H9 (cell line): ENCODE measurements around the gene GANAB. TPM values are rescaled to one million over a fixed set of nuclear protein-coding genes. Genes with fewer than 3 reads are reported as not detected.

ENCODE experiments used
- DNase-seq: peaks from one replicate; pipeline ENCODE4 v3.0.0-alpha.2; 2017
- H2AFZ ChIP-seq: one replicate; pipeline ENCODE4 v1.6.1; 2013; ENCODE audit warnings: mild to moderate bottlenecking, low read length, control low read depth, moderate library complexity
- H2AK5ac ChIP-seq: 2 replicates; pipeline ENCODE4 v1.6.1; 2013; ENCODE audit warnings: low read length, control low read depth, mixed read lengths; ENCODE audit not compliant: insufficient read length
- H2BK120ac ChIP-seq: one replicate; pipeline ENCODE4 v1.6.1; 2013; ENCODE audit warnings: low read depth, mild to moderate bottlenecking, low read length, control low read depth, inconsistent platforms; ENCODE audit not compliant: poor library complexity, severe bottlenecking
- H2BK12ac ChIP-seq: 2 replicates; pipeline ENCODE4 v1.6.1; 2013; ENCODE audit warnings: low read length, control low read depth, mixed read lengths, low read depth; ENCODE audit not compliant: insufficient read length
- H2BK15ac ChIP-seq: 2 replicates; pipeline ENCODE4 v1.6.1; 2013; ENCODE audit warnings: low read depth, low read length, control low read depth
- H2BK20ac ChIP-seq: one replicate; pipeline ENCODE4 v1.6.1; 2013; ENCODE audit warnings: low read depth, mild to moderate bottlenecking, low read length, control low read depth, inconsistent platforms; ENCODE audit not compliant: poor library complexity, severe bottlenecking
- H2BK5ac ChIP-seq: 2 replicates; pipeline ENCODE4 v1.6.1; 2013; ENCODE audit warnings: low read length, control low read depth, mixed read lengths; ENCODE audit not compliant: insufficient read length
- H3K14ac ChIP-seq: 2 replicates; pipeline ENCODE4 v1.6.1; 2013; ENCODE audit warnings: low read length, control low read depth; ENCODE audit not compliant: insufficient read depth
- H3K18ac ChIP-seq: 2 replicates; pipeline ENCODE4 v1.6.1; 2013; ENCODE audit warnings: low read depth, mild to moderate bottlenecking, mixed read lengths, low read length, control low read depth; ENCODE audit not compliant: insufficient read length
- H3K23ac ChIP-seq: 2 replicates; pipeline ENCODE4 v1.6.1; 2013; ENCODE audit warnings: low read length, control low read depth, mixed read lengths, low read depth; ENCODE audit not compliant: insufficient read length
- H3K23me2 ChIP-seq: 2 replicates; pipeline ENCODE4 v1.6.1; 2013; ENCODE audit warnings: low read depth, mild to moderate bottlenecking, mixed read lengths, low read length, control low read depth; ENCODE audit not compliant: insufficient read length, poor library complexity, severe bottlenecking
- H3K27ac ChIP-seq: 2 replicates; pipeline ENCODE4 v1.5.1; 2013; ENCODE audit warnings: low read length, control low read depth, mixed read lengths, low read depth; ENCODE audit not compliant: insufficient read length
- H3K27me3 ChIP-seq: 2 replicates; pipeline ENCODE4 v1.6.1; 2013; ENCODE audit warnings: low read length, control low read depth, inconsistent platforms; ENCODE audit not compliant: insufficient read depth
- H3K4ac ChIP-seq: 2 replicates; pipeline ENCODE4 v1.6.1; 2013; ENCODE audit warnings: low read depth, mild to moderate bottlenecking, control low read depth, inconsistent platforms, low read length, moderate library complexity
- H3K4me1 ChIP-seq: 2 replicates; pipeline ENCODE4 v1.6.1; 2013; ENCODE audit warnings: low read length, control low read depth, inconsistent platforms; ENCODE audit not compliant: insufficient read depth
- H3K4me2 ChIP-seq: 2 replicates; pipeline ENCODE4 v1.6.1; 2013; ENCODE audit warnings: low read length, control low read depth, mixed read lengths; ENCODE audit not compliant: insufficient read length, insufficient read depth
- H3K56ac ChIP-seq: 2 replicates; pipeline ENCODE4 v1.6.1; 2013; ENCODE audit warnings: low read depth, mild to moderate bottlenecking, mixed read lengths, low read length, control low read depth; ENCODE audit not compliant: insufficient read length
- H3K79me1 ChIP-seq: 2 replicates; pipeline ENCODE4 v1.6.1; 2013; ENCODE audit warnings: low read depth, mild to moderate bottlenecking, moderate library complexity, low read length, control low read depth, inconsistent platforms; ENCODE audit not compliant: insufficient read depth, poor library complexity, severe bottlenecking
- H3K79me2 ChIP-seq: 2 replicates; pipeline ENCODE4 v1.6.1; 2013; ENCODE audit warnings: low read length, control low read depth, inconsistent platforms; ENCODE audit not compliant: insufficient read depth
- H3K9ac ChIP-seq: 2 replicates; pipeline ENCODE4 v1.6.1; 2013; ENCODE audit warnings: low read length, control low read depth, mixed read lengths; ENCODE audit not compliant: insufficient read length; ENCODE audit errors: extremely low read depth
- H3K9me3 ChIP-seq: one replicate; pipeline ENCODE4 v1.6.1; 2013; ENCODE audit warnings: low read depth, low read length, inconsistent platforms; ENCODE audit not compliant: control insufficient read depth
- H3T11ph ChIP-seq: one replicate; pipeline ENCODE4 v1.6.1; 2013; ENCODE audit warnings: mild to moderate bottlenecking, low read length, control low read depth, inconsistent platforms
- H4K20me1 ChIP-seq: one replicate; pipeline ENCODE4 v1.6.1; 2013; ENCODE audit not compliant: control insufficient read depth, insufficient read length, insufficient read depth
- H4K5ac ChIP-seq: 2 replicates; pipeline ENCODE4 v1.6.1; 2013; ENCODE audit warnings: low read depth, mild to moderate bottlenecking, mixed read lengths, low read length, control low read depth; ENCODE audit not compliant: insufficient read length
- H4K8ac ChIP-seq: replicated peaks from 2 replicates; pipeline ENCODE4 v1.6.1; 2013; ENCODE audit warnings: low read length, control low read depth, mixed read lengths, low read depth; ENCODE audit not compliant: insufficient read length
- H4K91ac ChIP-seq: 2 replicates; pipeline ENCODE4 v1.6.1; 2013; ENCODE audit warnings: low read depth, mild to moderate bottlenecking, moderate library complexity, mixed read lengths, low read length, control low read depth; ENCODE audit not compliant: insufficient read length
- H3K27ac Mint-ChIP-seq, 3 experiments: 2 replicates in 2 of 3; 3 replicates in 1 of 3; pipeline ENCODE4 v1.8.0; 2020 to 2021; ENCODE audit warnings: mixed read lengths in 3 of 3, mild to moderate bottlenecking in 1 of 3, moderate library complexity in 1 of 3
- H3K27me3 Mint-ChIP-seq: 2 replicates; pipeline ENCODE4 v1.8.0; 2021; ENCODE audit warnings: low read depth, mild to moderate bottlenecking, moderate library complexity, mixed read lengths
- H3K36me3 Mint-ChIP-seq, 3 experiments: 2 replicates in 2 of 3; 3 replicates in 1 of 3; pipeline ENCODE4 v1.8.0; 2020 to 2021; ENCODE audit warnings: low read depth in 3 of 3, mixed read lengths in 3 of 3; ENCODE audit not compliant: insufficient read depth in 1 of 3
- H3K4me1 Mint-ChIP-seq, 2 experiments: 2 replicates each; pipeline ENCODE4 v1.8.0; 2020; ENCODE audit warnings: mixed read lengths in 2 of 2
- H3K4me3 Mint-ChIP-seq, 2 experiments: 2 replicates in 1 of 2; 3 replicates in 1 of 2; pipeline ENCODE4 v1.8.0; 2020 to 2021; ENCODE audit warnings: mild to moderate bottlenecking in 2 of 2, mixed read lengths in 2 of 2, moderate library complexity in 1 of 2
- H3K9me3 Mint-ChIP-seq, 2 experiments: 2 replicates in 1 of 2; 3 replicates in 1 of 2; pipeline ENCODE4 v1.8.0; 2020; ENCODE audit warnings: mild to moderate bottlenecking in 2 of 2, mixed read lengths in 2 of 2, moderate library complexity in 1 of 2
- WGBS: extraction: QIAGEN DNeasy Blood & Tissue Kit; methylation state at CpG from one replicate; pipeline ENCODE4 v1.1.7; 2013; ENCODE audit warnings: missing lambda C conversion rate, low lambda C conversion rate, mixed read lengths; ENCODE audit not compliant: insufficient read length; ENCODE audit errors: extremely low coverage; 5-methylcytosine and 5-hydroxymethylcytosine counted together
- total RNA-seq: library from RNA; stranded (reverse); gene quantifications from 2 replicates; pipeline ENCODE4 v1.2.1, GENCODE V29; 2021
- TF ChIP-seq, protein P1 (sequence below): fragments of 200-600 bp; sonication (generic); conservative IDR thresholded peaks from 3 replicates; pipeline ENCODE4 v1.8.0; 2021; ENCODE audit warnings: antibody characterized with exemption, mild to moderate bottlenecking

The GANAB gene
- total RNA-seq, 1 experiment from 2014 or later: 387 TPM

DNA sequence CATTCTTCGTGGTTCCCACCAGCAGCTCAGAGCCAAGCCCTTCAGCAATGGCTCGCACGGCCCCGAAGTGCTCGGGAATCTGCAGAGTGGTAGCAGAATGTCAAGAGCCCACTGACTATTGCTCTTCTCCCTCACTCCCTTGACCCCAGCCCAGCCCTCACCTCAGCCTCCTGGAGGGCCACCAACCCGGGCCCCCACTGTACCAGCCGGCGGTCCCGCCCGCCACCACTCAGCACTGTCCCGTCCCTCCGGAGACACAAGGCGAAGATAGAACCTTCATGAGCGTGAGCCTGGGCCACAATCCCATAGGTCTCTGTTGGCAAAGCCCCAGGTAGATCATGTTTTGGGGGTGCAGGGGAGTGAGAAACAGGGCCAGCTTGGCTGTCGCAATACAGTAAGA, 40.5 kb downstream of the GANAB start:
- H3K27ac Mint-ChIP-seq: peak overlapping the region in 1 of 3 experiments; percentile 35; a peak in 1 of 7 replicates
- no peak overlapping the region for H2BK20ac ChIP-seq
- no peak overlapping the region for H3K4me3 Mint-ChIP-seq

More for the DNA sequence above, 40.5 kb downstream of the GANAB start:
- Histone ChIP-seq H3K9me3 (no peaks in the 10 kb centered on the region), H2BK5ac (no peak overlapping the region), H4K20me1 (peaks cover 2% of the 10 kb centered on the region), H4K5ac (no peak overlapping the region), H3K23ac (no peak overlapping the region), H4K8ac (no peak overlapping the region), H4K91ac (no peak overlapping the region), H2BK15ac (no peak overlapping the region), H3K79me1 (no peaks in the 10 kb centered on the region), H3K27me3 (peaks cover 12% of the 10 kb centered on the region; the same call in 1 of the 2 replicates), H3K4me2 (no peak overlapping the region), H2AFZ (no peak overlapping the region), H3K14ac (no peak overlapping the region; the same call in 1 of the 2 replicates), H2BK120ac (no peak overlapping the region), H2AK5ac (no peak overlapping the region), H3K27ac (no peak overlapping the region), H3K18ac (no peak overlapping the region), H3K56ac (no peak overlapping the region), H2BK12ac (no peak overlapping the region), H3T11ph (no peak overlapping the region), H3K23me2 (peaks cover 4% of the 10 kb centered on the region), H3K4ac (no peak overlapping the region), H3K4me1 (0 out of 2 replicates have a peak, but pooled peaks cover 2% of the 10 kb centered on the region), H3K79me2 (no peaks in the 10 kb centered on the region), H3K9ac (no peak overlapping the region)
- WGBS: no CpG with 5 or more reads among the region's 15 CpGs
- TF ChIP-seq, protein P1, sequence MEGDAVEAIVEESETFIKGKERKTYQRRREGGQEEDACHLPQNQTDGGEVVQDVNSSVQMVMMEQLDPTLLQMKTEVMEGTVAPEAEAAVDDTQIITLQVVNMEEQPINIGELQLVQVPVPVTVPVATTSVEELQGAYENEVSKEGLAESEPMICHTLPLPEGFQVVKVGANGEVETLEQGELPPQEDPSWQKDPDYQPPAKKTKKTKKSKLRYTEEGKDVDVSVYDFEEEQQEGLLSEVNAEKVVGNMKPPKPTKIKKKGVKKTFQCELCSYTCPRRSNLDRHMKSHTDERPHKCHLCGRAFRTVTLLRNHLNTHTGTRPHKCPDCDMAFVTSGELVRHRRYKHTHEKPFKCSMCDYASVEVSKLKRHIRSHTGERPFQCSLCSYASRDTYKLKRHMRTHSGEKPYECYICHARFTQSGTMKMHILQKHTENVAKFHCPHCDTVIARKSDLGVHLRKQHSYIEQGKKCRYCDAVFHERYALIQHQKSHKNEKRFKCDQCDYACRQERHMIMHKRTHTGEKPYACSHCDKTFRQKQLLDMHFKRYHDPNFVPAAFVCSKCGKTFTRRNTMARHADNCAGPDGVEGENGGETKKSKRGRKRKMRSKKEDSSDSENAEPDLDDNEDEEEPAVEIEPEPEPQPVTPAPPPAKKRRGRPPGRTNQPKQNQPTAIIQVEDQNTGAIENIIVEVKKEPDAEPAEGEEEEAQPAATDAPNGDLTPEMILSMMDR: no peak
- Mint-ChIP-seq H3K4me1 (peaks cover 33 to 60% of the 10 kb centered on the region in 2 experiments), H3K27me3 (peaks cover 29% of the 10 kb centered on the region), H3K36me3 (peaks cover 8 to 23% (median 13%) of the 10 kb centered on the region in 3 experiments; a peak in 6 of 7 replicates), H3K9me3 (no peaks in the 10 kb centered on the region)
- DNase-seq: no peak
